ENCODE results near the gene HERPUD1.

DNA sequence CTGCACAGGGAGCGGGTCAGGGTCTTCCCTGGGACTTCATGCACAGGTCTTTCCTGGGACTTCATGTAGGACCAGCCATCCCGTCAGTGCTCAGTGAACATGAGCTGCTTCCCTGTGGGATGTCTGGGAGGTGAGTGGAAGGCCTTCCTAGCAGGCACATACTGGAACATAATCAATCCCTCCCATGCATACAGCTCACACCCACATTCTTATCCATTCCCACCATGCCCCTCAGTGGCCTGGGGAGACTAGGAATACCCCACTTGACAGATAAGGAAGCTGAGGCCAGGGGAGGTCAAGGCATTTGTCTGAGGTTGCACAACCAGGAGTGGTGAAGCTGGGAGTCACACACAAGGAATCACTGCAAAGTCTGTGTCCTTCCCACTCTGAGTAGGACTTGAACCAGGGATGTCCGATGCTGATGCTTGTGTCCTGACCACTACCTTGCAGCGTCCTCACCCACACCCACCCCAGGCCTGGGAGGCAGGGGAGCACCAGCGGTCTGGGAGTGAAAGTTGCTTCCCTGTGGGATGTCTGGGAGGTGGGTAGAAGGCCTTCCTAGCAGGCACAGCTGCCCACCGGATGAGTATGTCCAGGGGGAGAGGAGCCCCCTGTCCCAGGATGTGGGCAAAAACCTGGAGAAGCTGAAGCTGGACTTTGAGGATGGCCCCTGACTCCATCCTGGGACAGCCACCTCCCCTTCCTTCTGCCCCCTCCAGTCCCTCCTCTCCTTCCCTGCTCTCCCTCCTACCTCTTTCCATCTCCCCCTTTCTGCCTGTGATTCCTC is 56.4 kb downstream of the HERPUD1 start:
- no peak for TF ChIP-seq CTCF (IDR thresholded peaks at IDR 0.05)
- TF ChIP-seq POLR2A (IDR thresholded peaks at IDR 0.05): no peak
- TF ChIP-seq POLR2AphosphoS5 (IDR thresholded peaks at IDR 0.05): no peak
